Measurements from ENCODE around the gene ABCC1. TPM values are rescaled to one million over a fixed set of nuclear protein-coding genes. Genes with fewer than 3 reads are reported as not detected.
"Not testable (repeated sequence)": the region's sequence is repeated elsewhere in the genome, so short reads cannot be mapped to it uniquely, and the experiment has no call there.

Gene ABCC1
- total RNA-seq, 2 experiments from 2014 or later, result 64.5 to 67.6 TPM

- Mint-ChIP-seq H3K4me3 (no peak overlapping the region), H3K9me3 (no peaks in the 10 kb centered on the region), H3K4me1 (ENCODE audit: low read depth) (peaks cover 10% of the 10 kb centered on the region), H3K27ac (no peak overlapping the region), H3K36me3 (ENCODE audit: low read depth) (no peaks in the 10 kb centered on the region), H3K27me3 (no peaks in the 10 kb centered on the region)
- no peak for TF ChIP-seq CTCF (IDR thresholded peaks at IDR 0.05)
- intact Hi-C loops (cut with micrococcal nuclease), result no loop called here
- DNase-seq, result no peak
- no peak for ATAC-seq
- ChIA-PET POLR2A (no interaction called here), CTCF (no interaction called here)
These were observed 33.1 kb upstream of the ABCC1 start for GRCh38 chr16:15916323-15916722.

- ATAC-seq; intact Hi-C loops (cut with micrococcal nuclease): not testable (repeated sequence)
These were observed 31.1 kb upstream of the ABCC1 start for GRCh38 chr16:15918314-15918713.

DNA sequence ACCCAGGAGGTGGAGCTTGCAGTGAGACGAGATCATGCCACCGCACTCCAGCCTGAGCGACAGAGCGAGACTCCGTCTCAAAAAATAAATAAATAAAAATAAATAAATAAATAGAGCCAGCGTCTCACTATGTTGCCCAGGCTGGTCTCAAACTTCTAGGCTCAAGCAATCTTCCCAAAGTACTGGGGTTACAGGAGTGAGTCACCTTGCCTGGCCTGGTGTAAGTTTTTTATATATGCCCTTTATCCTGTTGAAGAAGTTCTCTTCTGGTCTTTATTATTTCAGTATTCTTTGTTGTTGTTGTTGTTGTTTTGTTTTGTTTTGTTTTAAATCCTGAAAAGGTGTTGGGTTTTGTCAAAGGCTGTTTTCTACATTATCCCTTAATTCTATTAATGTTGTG lies 30.1 kb upstream of the ABCC1 start:
- Mint-ChIP-seq H3K27ac (no peak overlapping the region), H3K9me3 (no peaks in the 10 kb centered on the region), H3K4me3 (no peak overlapping the region), H3K27me3 (no peaks in the 10 kb centered on the region), H3K4me1 (ENCODE audit: low read depth) (no peaks in the 10 kb centered on the region), H3K36me3 (ENCODE audit: low read depth) (no peaks in the 10 kb centered on the region)
- no peak for DNase-seq
- no peak for ATAC-seq
- POLR2A ChIA-PET, result no interaction called here
- TF ChIP-seq CTCF (IDR thresholded peaks at IDR 0.05), result no peak
- intact Hi-C loops (cut with micrococcal nuclease), result no loop called here
- CTCF ChIA-PET, result no interaction called here

More at GRCh38 chr16:15918314-15918713, 31.1 kb upstream of the ABCC1 start:
- H3K27ac Mint-ChIP-seq; H3K4me3 Mint-ChIP-seq; H3K9me3 Mint-ChIP-seq; POLR2A ChIA-PET; H3K4me1 Mint-ChIP-seq (ENCODE audit: low read depth); DNase-seq; H3K36me3 Mint-ChIP-seq (ENCODE audit: low read depth); CTCF ChIA-PET; H3K27me3 Mint-ChIP-seq: not testable (repeated sequence)

DNA sequence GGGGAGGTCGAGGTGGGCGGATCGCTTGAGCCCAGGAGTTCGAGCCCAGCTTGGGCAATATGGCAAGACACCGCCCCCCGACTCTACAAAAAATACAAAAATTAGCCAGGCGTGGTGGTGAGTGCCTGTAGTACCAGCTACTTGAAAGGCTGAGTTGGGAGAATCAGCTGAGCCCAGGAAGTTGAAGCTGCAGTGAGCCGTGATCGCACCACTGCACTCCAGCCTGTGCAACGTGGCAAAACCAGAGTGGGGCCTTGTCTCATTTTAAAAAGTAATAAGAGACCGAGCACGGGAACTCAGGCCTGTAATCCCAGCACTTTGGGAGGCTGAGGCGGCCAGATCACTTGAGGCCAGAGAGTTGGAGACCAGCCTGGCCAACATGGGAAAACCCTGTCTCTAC lies 24.4 kb upstream of the ABCC1 start:
- CTCF ChIA-PET, result no interaction called here

DNA sequence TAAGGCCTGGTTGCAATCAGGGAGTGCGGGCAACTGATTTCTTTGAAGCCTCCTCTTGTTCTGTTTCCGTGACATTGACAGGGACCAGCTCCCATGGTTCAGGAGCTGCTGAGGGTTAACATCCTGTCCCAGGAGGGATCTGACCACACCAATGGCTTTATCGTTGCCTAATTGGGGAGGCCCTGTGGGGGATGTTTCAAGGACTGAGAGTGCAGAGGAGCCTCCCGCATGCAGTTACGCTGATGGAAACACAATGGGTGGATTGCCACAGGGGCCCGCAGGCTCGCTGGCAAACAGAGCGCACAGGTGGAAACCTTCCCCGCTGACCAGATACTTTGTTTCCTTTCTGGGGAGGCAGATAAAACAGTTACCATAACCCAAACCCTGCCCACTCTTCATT lies 23.8 kb upstream of the ABCC1 start:
- Mint-ChIP-seq H3K4me3 (no peak overlapping the region), H3K9me3 (no peaks in the 10 kb centered on the region), H3K36me3 (ENCODE audit: low read depth) (no peaks in the 10 kb centered on the region), H3K27me3 (no peaks in the 10 kb centered on the region), H3K27ac (no peak overlapping the region), H3K4me1 (ENCODE audit: low read depth) (no peaks in the 10 kb centered on the region)
- ATAC-seq, result no peak
- no peak for TF ChIP-seq CTCF (IDR thresholded peaks at IDR 0.05)
- CTCF ChIA-PET, result no interaction called here
- POLR2A ChIA-PET, result no interaction called here
- intact Hi-C loops (cut with micrococcal nuclease), result no loop called here
- no peak for DNase-seq

More for the DNA sequence above, 24.4 kb upstream of the ABCC1 start:
- Mint-ChIP-seq H3K4me3 (no peak overlapping the region), H3K4me1 (ENCODE audit: low read depth) (no peaks in the 10 kb centered on the region), H3K36me3 (ENCODE audit: low read depth) (no peaks in the 10 kb centered on the region), H3K27ac (no peak overlapping the region), H3K9me3 (no peaks in the 10 kb centered on the region), H3K27me3 (no peaks in the 10 kb centered on the region)
- POLR2A ChIA-PET, result no interaction called here
- intact Hi-C loops (cut with micrococcal nuclease), result no loop called here
- ATAC-seq (no peak), DNase-seq (no peak)
- no peak for TF ChIP-seq CTCF (IDR thresholded peaks at IDR 0.05)

Data from activated CD8-positive, alpha-beta T cell treated with anti-CD3 and anti-CD28 coated beads for 36 hours (primary cell).